ENCODE results near the gene PTPN9.
"Not testable (repeated sequence)": the region's sequence is repeated elsewhere in the genome, so short reads cannot be mapped to it uniquely, and the experiment has no call there.

DNA sequence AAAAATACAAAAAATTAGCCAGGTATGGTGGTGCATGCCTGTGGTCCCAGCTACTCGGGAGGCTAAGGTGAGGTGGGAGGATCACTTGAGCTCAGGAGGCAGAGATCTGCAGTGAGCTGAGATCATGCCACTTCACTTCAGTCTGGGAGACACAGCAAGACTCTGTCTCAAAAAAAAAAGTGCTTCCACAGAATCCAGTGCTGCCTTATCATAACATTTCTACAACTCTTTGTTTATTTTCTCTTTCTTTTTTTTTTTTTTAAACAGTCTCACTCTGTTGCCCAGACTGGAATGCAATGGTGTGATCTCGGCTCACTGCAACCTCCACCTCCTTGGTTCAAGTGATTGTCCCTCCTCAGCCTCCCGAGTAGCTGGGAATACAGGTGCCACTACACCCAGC lies 53.4 kb downstream of the PTPN9 start:
- TF ChIP-seq CTCF, POLR2A (IDR thresholded peaks at IDR 0.05): not testable (repeated sequence)
